GM23338 (cell line): Measurements from ENCODE around the gene TMA16. TPM values are rescaled to one million over a fixed set of nuclear protein-coding genes. Genes with fewer than 3 reads are reported as not detected.

Experiments used
- ATAC-seq: fragments of 200-7000 bp; cut with Tn5 transposase; 3 replicates; pipeline ENCODE4 v1.9.1; 2020
- DNase-seq: peaks from one replicate; pipeline ENCODE4 v3.0.0-alpha.2; 2015; ENCODE audit warnings: low spot score
- H2AFZ ChIP-seq: fragments of 200-600 bp; sonication (generic); 2 replicates; pipeline ENCODE4 v1.8.0; 2016; ENCODE audit warnings: antibody characterized with exemption, mild to moderate bottlenecking, moderate library complexity
- H3F3A ChIP-seq: fragments of 200-600 bp; sonication (generic); replicated peaks from 2 replicates; pipeline ENCODE4 v1.8.0; 2017; ENCODE audit warnings: antibody characterized with exemption, mixed run types, low read depth
- H3K27ac ChIP-seq: fragments of 200-600 bp; sonication (generic); 2 replicates; pipeline ENCODE4 v1.6.1; 2016; ENCODE audit warnings: low read depth
- H3K27me3 ChIP-seq: fragments of 200-600 bp; sonication (generic); 2 replicates; pipeline ENCODE4 v1.8.0; 2016; ENCODE audit warnings: mild to moderate bottlenecking, mixed run types, moderate library complexity; ENCODE audit not compliant: insufficient read depth
- H3K36me3 ChIP-seq: fragments of 200-600 bp; sonication (generic); 2 replicates; pipeline ENCODE4 v1.8.0; 2016; ENCODE audit warnings: mild to moderate bottlenecking; ENCODE audit not compliant: insufficient read depth
- H3K4me1 ChIP-seq: fragments of 200-600 bp; sonication (generic); 2 replicates; pipeline ENCODE4 v1.8.0; 2016; ENCODE audit warnings: mild to moderate bottlenecking, moderate library complexity; ENCODE audit not compliant: insufficient read depth
- H3K4me2 ChIP-seq: fragments of 200-600 bp; sonication (generic); 2 replicates; pipeline ENCODE4 v1.7.1; 2017; ENCODE audit warnings: mixed run types
- H3K4me3 ChIP-seq: fragments of 200-600 bp; sonication (generic); 2 replicates; pipeline ENCODE4 v1.6.1; 2016; ENCODE audit warnings: mixed run types
- H3K79me2 ChIP-seq: fragments of 200-600 bp; sonication (generic); replicated peaks from 2 replicates; pipeline ENCODE4 v1.8.0; 2017; ENCODE audit warnings: mild to moderate bottlenecking; ENCODE audit not compliant: insufficient read depth
- H3K9me2 ChIP-seq: fragments of 200-600 bp; sonication (generic); 2 replicates; pipeline ENCODE4 v1.8.0; 2017; ENCODE audit not compliant: insufficient read depth
- H4K20me1 ChIP-seq: fragments of 200-600 bp; sonication (generic); replicated peaks from 2 replicates; pipeline ENCODE4 v1.8.0; 2017; ENCODE audit warnings: mild to moderate bottlenecking; ENCODE audit not compliant: insufficient read depth
- H3K27ac Mint-ChIP-seq: 2 replicates; pipeline ENCODE4 v1.8.0; 2020; ENCODE audit warnings: inconsistent platforms, mild to moderate bottlenecking, moderate library complexity, mixed read lengths
- H3K27me3 Mint-ChIP-seq: 3 replicates; pipeline ENCODE4 v1.8.0; 2022; ENCODE audit warnings: low read depth, mild to moderate bottlenecking, moderate library complexity, mixed read lengths, inconsistent platforms; ENCODE audit not compliant: insufficient read depth, poor library complexity
- H3K36me3 Mint-ChIP-seq: 3 replicates; pipeline ENCODE4 v1.8.0; 2021; ENCODE audit warnings: low read depth, mild to moderate bottlenecking, inconsistent platforms, moderate library complexity, mixed read lengths
- H3K4me1 Mint-ChIP-seq: 3 replicates; pipeline ENCODE4 v1.8.0; 2020; ENCODE audit warnings: mild to moderate bottlenecking, inconsistent platforms, mixed read lengths
- H3K4me3 Mint-ChIP-seq: 3 replicates; pipeline ENCODE4 v1.8.0; 2021; ENCODE audit warnings: moderate library complexity, mild to moderate bottlenecking, inconsistent platforms, mixed read lengths
- H3K9me3 Mint-ChIP-seq: 3 replicates; pipeline ENCODE4 v1.8.0; 2020; ENCODE audit warnings: moderate library complexity, mild to moderate bottlenecking, inconsistent platforms, mixed read lengths
- JUNB ChIP-seq: IDR thresholded peaks from one replicate; pipeline ENCODE4 v1.6.1; 2016; ENCODE audit warnings: antibody characterized with exemption; ENCODE audit not compliant: unreplicated experiment
- NANOG ChIP-seq: IDR thresholded peaks from 2 replicates; pipeline ENCODE4 v1.6.1; 2016; ENCODE audit warnings: antibody characterized with exemption, borderline replicate concordance
- POLR2AphosphoS5 ChIP-seq: IDR thresholded peaks from 2 replicates; pipeline ENCODE4 v1.6.1; 2016; ENCODE audit warnings: antibody characterized with exemption, low read depth
- STAT1 ChIP-seq: IDR thresholded peaks from one replicate; pipeline ENCODE4 v1.6.1; 2016; ENCODE audit warnings: antibody characterized with exemption; ENCODE audit not compliant: unreplicated experiment
- ZNF114 ChIP-seq: fragments of 250-450 bp; sonication (Bioruptor Pico); IDR thresholded peaks from 2 replicates; pipeline ENCODE4 v1.5.0; 2020; ENCODE audit warnings: mild to moderate bottlenecking, moderate library complexity
- ZNF331 ChIP-seq: fragments of 250-450 bp; sonication (Bioruptor Pico); IDR thresholded peaks from 2 replicates; pipeline ENCODE4 v1.5.0; 2020; ENCODE audit warnings: low read depth, mild to moderate bottlenecking, moderate library complexity
- polyA plus RNA-seq: library from polyadenylated mRNA; unstranded; fragments of >200 nt; fragmentation: Nextera tagmentation; extraction: Ambion mirVana; gene quantifications from 2 replicates; pipeline ENCODE4 v1.2.1, GENCODE V29; 2016
- total RNA-seq: library from RNA; depleted of rRNA; stranded (reverse); fragments of >200 nt; shearing (Covaris generic); gene quantifications from 2 replicates; pipeline ENCODE4 v1.2.3, GENCODE V29; 2014
- TF ChIP-seq, protein P1 (sequence below): fragments of 250-450 bp; sonication (Bioruptor Pico); IDR thresholded peaks from 2 replicates; pipeline ENCODE4 v1.5.0; 2020; ENCODE audit warnings: mild to moderate bottlenecking, moderate library complexity
- TF ChIP-seq, protein P2 (sequence below): IDR thresholded peaks from 2 replicates; pipeline ENCODE4 v1.6.1; 2016; ENCODE audit warnings: antibody characterized with exemption

Gene TMA16
- total and polyA plus RNA-seq, 2 experiments from 2014 or later, result 46.4 to 96.1 TPM

DNA sequence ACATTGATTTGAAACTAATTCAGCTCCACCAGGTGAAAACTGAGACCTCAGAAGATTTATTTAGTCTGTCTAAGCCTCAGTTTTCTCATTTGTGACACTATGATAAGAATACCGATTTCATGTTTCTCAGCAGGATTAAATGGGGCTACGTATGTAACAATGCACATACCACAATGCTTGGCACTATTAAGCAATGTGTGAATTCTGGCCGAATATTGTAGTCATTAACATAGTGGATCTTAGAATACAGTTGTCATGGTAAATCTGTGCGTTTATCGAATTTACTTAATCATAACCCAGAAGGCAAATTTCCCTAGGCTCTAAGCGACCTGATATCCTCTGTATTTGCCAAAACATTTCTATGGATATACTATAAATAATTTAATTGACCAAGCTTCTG is 69.1 kb downstream of the TMA16 start:
- H3K27me3 ChIP-seq, result no peaks in the 10 kb centered on the region
- no peak overlapping the region for H2AFZ ChIP-seq
- Mint-ChIP-seq H3K27me3 (no peaks in the 10 kb centered on the region), H3K4me3 (no peak overlapping the region), H3K27ac (no peak overlapping the region), H3K36me3 (peaks cover 4% of the 10 kb centered on the region; the same call in 2 of the 3 replicates), H3K9me3 (no peaks in the 10 kb centered on the region; the same call in 1 of the 3 replicates), H3K4me1 (peaks cover 26% of the 10 kb centered on the region)
- H3K4me1 ChIP-seq, result peaks cover 25% of the 10 kb centered on the region
- H3K4me3 ChIP-seq, result no peak overlapping the region
- no peak overlapping the region for H3K27ac ChIP-seq
- no peaks in the 10 kb centered on the region for H3K79me2 ChIP-seq
- no peaks in the 10 kb centered on the region; the same call in 1 of the 2 replicates for H3K36me3 ChIP-seq
- no peak for TF ChIP-seq ZNF114 (CRISPR knock-in tag)
- no peak for TF ChIP-seq ZNF331 (CRISPR knock-in tag)
- TF ChIP-seq POLR2AphosphoS5, result no peak
- TF ChIP-seq, protein P1, sequence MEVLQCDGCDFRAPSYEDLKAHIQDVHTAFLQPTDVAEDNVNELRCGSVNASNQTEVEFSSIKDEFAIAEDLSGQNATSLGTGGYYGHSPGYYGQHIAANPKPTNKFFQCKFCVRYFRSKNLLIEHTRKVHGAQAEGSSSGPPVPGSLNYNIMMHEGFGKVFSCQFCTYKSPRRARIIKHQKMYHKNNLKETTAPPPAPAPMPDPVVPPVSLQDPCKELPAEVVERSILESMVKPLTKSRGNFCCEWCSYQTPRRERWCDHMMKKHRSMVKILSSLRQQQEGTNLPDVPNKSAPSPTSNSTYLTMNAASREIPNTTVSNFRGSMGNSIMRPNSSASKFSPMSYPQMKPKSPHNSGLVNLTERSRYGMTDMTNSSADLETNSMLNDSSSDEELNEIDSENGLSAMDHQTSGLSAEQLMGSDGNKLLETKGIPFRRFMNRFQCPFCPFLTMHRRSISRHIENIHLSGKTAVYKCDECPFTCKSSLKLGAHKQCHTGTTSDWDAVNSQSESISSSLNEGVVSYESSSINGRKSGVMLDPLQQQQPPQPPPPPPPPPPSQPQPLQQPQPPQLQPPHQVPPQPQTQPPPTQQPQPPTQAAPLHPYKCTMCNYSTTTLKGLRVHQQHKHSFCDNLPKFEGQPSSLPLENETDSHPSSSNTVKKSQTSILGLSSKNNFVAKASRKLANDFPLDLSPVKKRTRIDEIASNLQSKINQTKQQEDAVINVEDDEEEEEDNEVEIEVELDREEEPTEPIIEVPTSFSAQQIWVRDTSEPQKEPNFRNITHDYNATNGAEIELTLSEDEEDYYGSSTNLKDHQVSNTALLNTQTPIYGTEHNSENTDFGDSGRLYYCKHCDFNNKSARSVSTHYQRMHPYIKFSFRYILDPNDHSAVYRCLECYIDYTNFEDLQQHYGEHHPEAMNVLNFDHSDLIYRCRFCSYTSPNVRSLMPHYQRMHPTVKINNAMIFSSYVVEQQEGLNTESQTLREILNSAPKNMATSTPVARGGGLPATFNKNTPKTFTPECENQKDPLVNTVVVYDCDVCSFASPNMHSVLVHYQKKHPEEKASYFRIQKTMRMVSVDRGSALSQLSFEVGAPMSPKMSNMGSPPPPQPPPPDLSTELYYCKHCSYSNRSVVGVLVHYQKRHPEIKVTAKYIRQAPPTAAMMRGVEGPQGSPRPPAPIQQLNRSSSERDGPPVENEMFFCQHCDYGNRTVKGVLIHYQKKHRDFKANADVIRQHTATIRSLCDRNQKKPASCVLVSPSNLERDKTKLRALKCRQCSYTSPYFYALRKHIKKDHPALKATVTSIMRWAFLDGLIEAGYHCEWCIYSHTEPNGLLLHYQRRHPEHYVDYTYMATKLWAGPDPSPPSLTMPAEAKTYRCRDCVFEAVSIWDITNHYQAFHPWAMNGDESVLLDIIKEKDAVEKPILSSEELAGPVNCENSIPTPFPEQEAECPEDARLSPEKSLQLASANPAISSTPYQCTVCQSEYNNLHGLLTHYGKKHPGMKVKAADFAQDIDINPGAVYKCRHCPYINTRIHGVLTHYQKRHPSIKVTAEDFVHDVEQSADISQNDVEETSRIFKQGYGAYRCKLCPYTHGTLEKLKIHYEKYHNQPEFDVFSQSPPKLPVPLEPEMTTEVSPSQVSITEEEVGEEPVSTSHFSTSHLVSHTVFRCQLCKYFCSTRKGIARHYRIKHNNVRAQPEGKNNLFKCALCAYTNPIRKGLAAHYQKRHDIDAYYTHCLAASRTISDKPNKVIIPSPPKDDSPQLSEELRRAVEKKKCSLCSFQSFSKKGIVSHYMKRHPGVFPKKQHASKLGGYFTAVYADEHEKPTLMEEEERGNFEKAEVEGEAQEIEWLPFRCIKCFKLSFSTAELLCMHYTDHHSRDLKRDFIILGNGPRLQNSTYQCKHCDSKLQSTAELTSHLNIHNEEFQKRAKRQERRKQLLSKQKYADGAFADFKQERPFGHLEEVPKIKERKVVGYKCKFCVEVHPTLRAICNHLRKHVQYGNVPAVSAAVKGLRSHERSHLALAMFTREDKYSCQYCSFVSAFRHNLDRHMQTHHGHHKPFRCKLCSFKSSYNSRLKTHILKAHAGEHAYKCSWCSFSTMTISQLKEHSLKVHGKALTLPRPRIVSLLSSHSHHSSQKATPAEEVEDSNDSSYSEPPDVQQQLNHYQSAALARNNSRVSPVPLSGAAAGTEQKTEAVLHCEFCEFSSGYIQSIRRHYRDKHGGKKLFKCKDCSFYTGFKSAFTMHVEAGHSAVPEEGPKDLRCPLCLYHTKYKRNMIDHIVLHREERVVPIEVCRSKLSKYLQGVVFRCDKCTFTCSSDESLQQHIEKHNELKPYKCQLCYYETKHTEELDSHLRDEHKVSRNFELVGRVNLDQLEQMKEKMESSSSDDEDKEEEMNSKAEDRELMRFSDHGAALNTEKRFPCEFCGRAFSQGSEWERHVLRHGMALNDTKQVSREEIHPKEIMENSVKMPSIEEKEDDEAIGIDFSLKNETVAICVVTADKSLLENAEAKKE (CRISPR knock-in tag), result no peak
- TF ChIP-seq STAT1, result no peak
- TF ChIP-seq, protein P2, sequence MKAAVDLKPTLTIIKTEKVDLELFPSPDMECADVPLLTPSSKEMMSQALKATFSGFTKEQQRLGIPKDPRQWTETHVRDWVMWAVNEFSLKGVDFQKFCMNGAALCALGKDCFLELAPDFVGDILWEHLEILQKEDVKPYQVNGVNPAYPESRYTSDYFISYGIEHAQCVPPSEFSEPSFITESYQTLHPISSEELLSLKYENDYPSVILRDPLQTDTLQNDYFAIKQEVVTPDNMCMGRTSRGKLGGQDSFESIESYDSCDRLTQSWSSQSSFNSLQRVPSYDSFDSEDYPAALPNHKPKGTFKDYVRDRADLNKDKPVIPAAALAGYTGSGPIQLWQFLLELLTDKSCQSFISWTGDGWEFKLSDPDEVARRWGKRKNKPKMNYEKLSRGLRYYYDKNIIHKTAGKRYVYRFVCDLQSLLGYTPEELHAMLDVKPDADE, result no peak
- no peak for TF ChIP-seq NANOG
- TF ChIP-seq JUNB, result no peak
- ATAC-seq (no peak), DNase-seq (no peak)
- no peaks in the 10 kb centered on the region for H3K9me2 ChIP-seq
- H4K20me1 ChIP-seq, result no peaks in the 10 kb centered on the region
- H3K4me2 ChIP-seq, result no peak overlapping the region
- no peaks in the 10 kb centered on the region for H3F3A ChIP-seq
